ENCODE results near the gene STAG3. TPM values are rescaled to one million over a fixed set of nuclear protein-coding genes. Genes with fewer than 3 reads are reported as not detected.

Gene STAG3
- total and polyA plus RNA-seq, 9 of the 15 experiments (the other 6 are each of a cell fraction or from before 2014, with no cell fraction given) = 0.54 to 2.5 (median 1.7) TPM

GRCh38 chr7:100148559-100149328, 29.0 kb upstream of the STAG3 start, which contains the start of gene LAMTOR4 (continued):
- peak; percentile 73; the same call in 1 of the 2 replicates for TF ChIP-seq ZNF740 (CRISPR knock-in tag; IDR thresholded peaks at IDR 0.05)
- peak in 1 of 2 experiments; percentile 67; a peak in 1 of 4 replicates for TF ChIP-seq ZNF740 (tag; IDR thresholded peaks at IDR 0.05)
- peak; percentile 39; the same call in 1 of the 2 replicates for TF ChIP-seq MXI1 (IDR thresholded peaks at IDR 0.05; ENCODE audit: low read depth, low read length)
- peak; percentile 61 for TF ChIP-seq RB1 (IDR thresholded peaks at IDR 0.05; ENCODE audit: low read depth)
- peak; percentile 82 for TF ChIP-seq E2F8 (IDR thresholded peaks at IDR 0.05; ENCODE audit: low read depth, partially characterized antibody)
- TF ChIP-seq HNRNPL (IDR thresholded peaks at IDR 0.05; ENCODE audit: low read depth, low read length) = no peak
- TF ChIP-seq KDM1A (IDR thresholded peaks at IDR 0.05) = no peak
- TF ChIP-seq ZC3H8 (IDR thresholded peaks at IDR 0.05) = no peak
- TF ChIP-seq ZBTB11 (CRISPR knock-in tag; IDR thresholded peaks at IDR 0.05) = peak in 1 of 3 experiments; percentile 72; a peak in 2 of 6 replicates
- TF ChIP-seq MAFG (tag; conservative IDR thresholded peaks at IDR 0.05) = no peak
- TF ChIP-seq POLR2AphosphoS2 (IDR thresholded peaks at IDR 0.05; ENCODE audit: low read length) = 0 out of 2 replicates have a peak, but pooled peaks have one; percentile 37
- TF ChIP-seq CBX5 (IDR thresholded peaks at IDR 0.05; ENCODE audit: borderline replicate concordance, low read depth) = no peak
- peak; percentile 51; the same call in 1 of the 2 replicates for TF ChIP-seq HDAC2 (IDR thresholded peaks at IDR 0.05)
- peak; percentile 75; the same call in 1 of the 2 replicates for TF ChIP-seq THRB (CRISPR knock-in tag; conservative IDR thresholded peaks at IDR 0.05)
- no peak for TF ChIP-seq ZBTB8A (IDR thresholded peaks at IDR 0.05; ENCODE audit: partially characterized antibody)
- TF ChIP-seq FOS (IDR thresholded peaks at IDR 0.05; ENCODE audit: extremely low read depth, insufficient read length) = peak; percentile 99
- TF ChIP-seq TEAD1 (CRISPR knock-in tag; IDR thresholded peaks at IDR 0.05) = 0 out of 4 replicates have a peak, but pooled peaks of 1 of the 2 experiments have one; percentile 53
- TF ChIP-seq ZNF24 (IDR thresholded peaks at IDR 0.05) = no peak; the same call in 1 of the 2 replicates

Measured in K562 (cell line).